Thymus (tissue), 2 donors: ENCODE measurements around the gene CLN6. TPM values are rescaled to one million over a fixed set of nuclear protein-coding genes. Genes with fewer than 3 reads are reported as not detected.

Experiments used
- polyA plus RNA-seq: library from polyadenylated mRNA; stranded (reverse); fragments of 200-250 nt; gene quantifications from one replicate; pipeline ENCODE4 v1.2.3, GENCODE V29; 2013
- total RNA-seq: library from RNA; stranded (reverse); fragments of 120-200 nt; gene quantifications from one replicate; pipeline ENCODE4 v1.2.4, GENCODE V29; 2013
- donor health status: healthy.

Gene CLN6
- total and polyA plus RNA-seq, 2 donors: 6.5 to 14.2 TPM

Other genes with a start within 250 kb of the CLN6 start
- gene PIAS1, start 175.4 kb downstream of the CLN6 start, total RNA-seq: 26.2 TPM
- gene PIAS1, start 175.4 kb downstream of the CLN6 start, polyA plus RNA-seq: 29.1 TPM
- gene CALML4, start 24.4 kb downstream of the CLN6 start, total RNA-seq: 8.8 TPM
- gene CALML4, start 24.4 kb downstream of the CLN6 start, polyA plus RNA-seq: 18.3 TPM
- 29.6 TPM for gene FEM1B, start 48.0 kb upstream of the CLN6 start, total RNA-seq
- gene FEM1B, start 48.0 kb upstream of the CLN6 start, polyA plus RNA-seq: 19.5 TPM
- 0.47 TPM for gene ITGA11, start 202.4 kb upstream of the CLN6 start, total RNA-seq
- 0.21 TPM for gene ITGA11, start 202.4 kb upstream of the CLN6 start, polyA plus RNA-seq